GM04503 (cell line): ENCODE data around the gene PACSIN2.
A peak's percentile ranks its signal among the peaks of the same experiment; 100 is the strongest.

Experiments used
- DNase-seq: peaks from one replicate; pipeline ENCODE4 v3.0.0-alpha.2; 2012; ENCODE audit warnings: low read depth

PACSIN2 gene

DNA sequence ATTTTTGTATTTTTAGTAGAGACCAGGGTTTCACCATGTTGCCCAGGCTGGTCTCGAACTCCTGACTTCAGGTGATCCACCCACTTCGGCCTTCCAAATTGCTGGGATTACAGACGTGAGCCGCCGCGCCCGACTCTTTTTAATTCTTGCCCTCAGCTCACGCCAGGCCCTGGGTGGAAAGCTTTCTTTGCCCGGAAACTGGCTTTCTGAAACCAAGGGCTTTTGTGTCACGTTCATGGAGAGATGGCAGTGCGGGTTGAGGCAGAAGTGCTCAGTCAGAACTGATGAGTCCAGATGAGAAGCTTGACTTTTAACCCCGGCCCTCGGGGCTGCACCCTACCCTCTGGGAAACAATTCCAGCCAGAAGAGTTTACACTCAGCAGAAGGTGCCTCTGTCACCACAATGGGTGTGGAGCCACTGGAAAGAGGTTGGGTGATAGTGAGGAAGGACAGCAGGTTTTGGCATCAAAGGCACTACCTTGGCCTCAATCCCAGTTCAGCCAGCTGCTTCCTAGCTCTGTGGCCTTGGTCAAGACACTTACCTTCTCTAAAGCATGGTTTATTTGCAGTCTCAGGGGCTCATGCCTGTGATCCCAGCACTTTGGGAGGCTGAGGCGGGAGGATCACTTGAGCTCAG lies 157.0 kb downstream of the PACSIN2 start:
- DNase-seq: no peak

DNA sequence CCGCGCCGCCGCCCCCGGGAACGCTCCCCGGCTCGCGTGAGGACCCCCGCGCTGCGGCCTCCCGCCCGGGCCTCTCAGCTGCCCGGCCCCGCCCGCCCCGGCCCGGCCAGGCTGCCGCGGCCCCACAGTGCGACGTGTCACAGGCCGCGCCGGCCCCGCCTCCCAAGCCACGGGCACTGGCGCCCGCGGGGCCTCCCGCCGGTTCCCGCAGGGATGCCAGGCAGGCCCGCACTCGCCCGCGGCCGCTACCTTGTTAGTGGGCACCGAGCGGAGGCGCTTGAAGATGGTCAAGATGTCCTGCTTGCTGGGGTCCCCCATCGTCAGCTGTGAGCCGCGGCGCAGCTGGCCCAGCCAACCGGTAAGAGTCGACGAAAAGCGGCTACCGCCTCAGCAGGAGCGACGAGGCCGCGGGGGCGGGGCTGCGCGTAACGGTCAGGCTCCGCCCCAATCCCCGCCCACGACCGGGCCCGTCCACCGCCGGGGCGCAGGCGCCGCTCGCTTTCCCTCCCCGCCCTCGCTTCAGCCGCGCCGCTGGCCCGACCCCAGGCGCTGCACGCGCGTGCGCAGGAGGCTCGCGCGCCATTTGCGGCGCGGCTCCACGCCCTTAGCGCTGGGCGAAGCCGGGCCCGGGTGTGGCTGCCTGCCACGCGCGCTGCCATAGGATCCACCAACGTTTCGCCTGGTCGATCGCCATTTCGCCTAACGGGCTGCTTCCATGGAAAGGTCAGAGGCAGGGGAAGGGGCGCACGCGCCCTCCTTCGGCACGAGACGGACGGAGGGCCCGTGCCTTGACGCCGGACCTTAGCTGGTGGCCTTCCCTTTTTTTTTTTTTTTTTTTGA lies 157.9 kb downstream of the PACSIN2 start, which contains the start of gene ARFGAP3:
TSS of gene ARFGAP3 (minus strand) at position 409 of the 840 bp plus-strand sequence. CDS start at position 318, 91 bp downstream.
- peak; percentile 51 for DNase-seq

DNA sequence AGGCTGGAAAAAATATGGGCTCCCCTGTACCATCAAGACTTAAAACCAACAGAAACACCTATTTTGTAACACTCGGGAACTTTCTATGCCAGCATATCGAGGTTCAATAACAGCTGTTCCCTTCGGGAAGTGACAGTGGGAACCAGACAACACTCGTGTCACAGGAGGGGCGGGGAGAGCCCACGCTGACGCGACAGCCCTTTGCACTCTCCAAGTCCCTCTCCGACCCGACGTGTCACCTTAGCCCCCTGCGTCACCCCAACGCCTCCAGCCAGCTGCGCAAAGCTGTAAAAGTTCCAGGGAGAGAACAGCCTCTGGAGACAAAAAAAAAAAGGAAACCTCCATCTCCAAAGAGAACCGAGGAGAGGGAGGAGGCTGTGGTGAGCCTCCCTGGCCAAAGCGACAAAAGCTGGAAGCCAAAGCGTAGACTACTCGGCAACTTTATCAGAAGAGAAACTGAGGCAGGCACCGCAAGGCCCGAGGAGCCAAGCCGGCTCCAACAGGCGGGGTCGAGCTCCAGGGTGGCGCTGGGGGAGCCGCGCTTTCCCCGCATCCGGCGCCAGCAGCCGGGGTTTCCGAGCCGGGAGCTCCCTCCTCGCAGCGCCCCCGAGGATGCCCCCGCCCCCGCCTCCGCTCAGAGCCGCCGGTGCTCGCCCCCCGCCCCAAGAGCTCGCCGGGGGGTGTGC lies 158.6 kb downstream of the PACSIN2 start:
- DNase-seq: no peak

DNA sequence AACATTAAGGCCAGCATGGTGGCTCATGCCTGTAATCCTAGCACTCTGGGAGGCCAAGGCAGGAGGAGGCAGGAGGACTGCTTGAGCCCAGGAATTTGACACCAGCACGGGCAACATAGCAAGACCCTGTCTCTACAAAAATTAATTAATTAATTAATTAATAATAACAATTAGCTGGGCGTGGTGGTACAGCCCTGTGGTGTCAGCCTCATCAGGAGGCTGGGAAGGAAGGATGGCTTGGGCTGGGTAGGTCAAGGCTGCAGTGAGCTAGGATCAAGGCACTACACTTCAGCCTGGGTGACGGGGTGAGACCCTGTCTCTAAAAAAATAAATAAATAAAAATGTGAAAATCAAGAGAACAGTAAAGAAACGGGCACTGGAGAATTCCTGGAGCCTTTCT lies 159.2 kb downstream of the PACSIN2 start:
- no peak for DNase-seq

DNA sequence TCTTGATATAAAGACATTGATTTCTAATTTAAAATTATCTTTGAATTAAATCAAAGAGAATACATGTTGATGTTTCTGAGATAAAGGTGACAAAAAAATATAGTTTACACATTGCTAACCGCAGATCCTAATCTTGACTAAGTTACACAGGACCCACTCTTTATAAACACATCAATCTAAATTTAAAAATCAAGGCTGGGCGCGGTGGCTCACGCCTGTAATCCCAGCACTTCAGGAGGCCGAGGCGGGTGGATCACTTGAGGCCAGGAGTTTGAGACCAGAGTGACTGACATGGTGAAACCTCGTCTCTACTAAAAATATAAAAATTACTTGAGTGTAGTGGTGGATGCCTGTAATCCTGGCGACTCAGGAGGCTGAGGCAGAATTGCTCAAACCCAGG lies 159.7 kb downstream of the PACSIN2 start:
- no peak for DNase-seq

DNA sequence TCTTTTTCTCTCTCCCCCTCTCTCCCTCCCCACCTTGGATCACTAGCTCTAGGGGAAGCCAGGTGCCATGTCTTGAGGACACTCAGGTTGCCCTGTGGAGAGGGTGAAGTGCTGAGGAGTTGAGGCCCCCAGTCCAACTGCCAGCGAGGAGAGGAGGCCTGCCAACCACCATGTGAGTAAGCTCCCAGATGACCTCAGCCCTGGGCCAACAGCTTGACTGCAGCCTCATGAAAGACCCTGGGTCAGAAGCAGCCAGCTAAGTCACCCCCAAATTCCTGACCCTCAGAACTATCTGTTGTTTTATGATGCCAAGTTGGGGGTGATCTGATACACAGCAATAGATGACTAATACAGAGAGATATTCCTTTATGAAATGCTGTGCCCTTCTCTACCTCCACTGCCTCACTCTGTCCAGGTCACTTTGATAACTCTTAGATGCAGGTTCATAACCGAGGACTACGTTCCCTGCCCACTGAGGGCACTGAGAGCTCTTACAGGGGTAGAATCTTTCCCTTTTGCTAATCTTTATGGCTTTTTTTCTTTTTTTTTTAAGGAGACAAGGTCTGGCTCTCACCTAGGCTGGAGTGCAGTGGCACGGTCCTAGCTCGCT lies 165.9 kb downstream of the PACSIN2 start:
- no peak for DNase-seq

DNA sequence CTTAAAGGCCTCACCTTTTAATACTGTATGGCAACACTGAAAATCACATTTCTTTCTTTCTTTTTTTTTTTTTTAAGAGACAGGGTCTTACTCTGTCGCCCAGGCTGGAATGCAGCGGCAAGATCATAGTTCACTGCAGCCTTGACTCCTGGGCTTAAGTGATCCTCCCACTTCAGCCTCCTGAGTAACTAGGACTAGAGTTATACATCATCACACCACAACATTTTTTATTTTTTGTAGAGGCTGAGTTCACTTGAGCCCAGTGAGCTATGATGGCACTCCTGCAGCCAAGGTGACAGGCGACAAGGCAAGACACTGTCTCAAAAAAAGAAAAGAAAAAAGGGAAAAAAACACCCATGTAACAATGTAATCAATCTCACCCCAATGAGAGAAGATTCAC lies 167.8 kb downstream of the PACSIN2 start:
- no peak for DNase-seq

DNA sequence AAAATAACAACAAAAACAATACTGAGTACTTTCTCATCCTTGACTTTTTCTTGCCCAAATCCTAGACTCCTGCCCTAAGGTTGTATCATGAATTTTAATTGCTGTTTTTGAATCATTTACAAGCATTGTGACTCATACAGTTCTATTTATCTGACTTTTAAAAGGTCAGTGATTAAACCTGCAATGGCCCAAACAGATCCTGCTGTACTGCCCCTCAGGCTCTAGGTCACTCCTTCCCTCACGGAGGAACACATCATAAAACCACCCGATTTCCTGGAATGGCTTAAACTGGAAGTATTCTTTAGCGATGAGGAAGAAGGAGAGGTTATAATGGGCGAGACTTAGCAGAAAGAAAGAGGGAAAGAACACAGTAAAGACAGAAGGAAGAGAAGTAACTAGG lies 170.2 kb downstream of the PACSIN2 start:
- peak; percentile 24 for DNase-seq

DNA sequence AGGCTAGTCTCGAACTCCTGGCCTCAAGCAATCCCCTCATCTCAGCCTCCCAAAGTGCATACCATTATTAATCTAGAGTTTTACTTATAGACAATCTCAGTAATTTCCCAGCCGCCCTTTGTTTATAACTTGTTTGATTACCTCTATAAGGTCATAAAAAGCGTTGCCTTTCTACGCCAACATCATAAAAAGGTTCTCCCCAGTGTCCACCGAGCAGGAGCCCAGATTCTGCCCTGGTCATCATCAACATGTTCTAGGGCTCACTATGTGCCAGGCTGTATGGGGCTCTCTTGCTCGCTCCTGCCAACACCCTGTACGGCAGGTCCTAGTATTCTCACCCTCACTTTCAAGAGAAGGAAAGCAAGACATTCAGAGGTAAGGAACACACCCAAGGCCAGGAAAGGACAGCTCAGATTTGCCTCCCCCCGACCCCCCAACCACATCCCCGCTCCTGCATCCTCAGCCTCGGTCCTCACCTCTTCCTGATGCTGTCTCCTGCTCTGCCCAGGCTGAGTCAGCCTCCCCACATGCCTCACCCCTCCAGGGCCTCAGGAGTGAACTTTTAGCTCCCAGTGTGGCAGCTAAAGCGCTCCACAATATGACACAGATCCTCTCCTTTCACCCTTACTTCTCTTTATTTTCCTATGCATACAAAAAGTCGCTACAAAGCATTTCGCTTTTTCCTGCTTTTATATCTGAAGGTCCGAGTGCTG lies 172.1 kb downstream of the PACSIN2 start:
- no peak for DNase-seq

DNA sequence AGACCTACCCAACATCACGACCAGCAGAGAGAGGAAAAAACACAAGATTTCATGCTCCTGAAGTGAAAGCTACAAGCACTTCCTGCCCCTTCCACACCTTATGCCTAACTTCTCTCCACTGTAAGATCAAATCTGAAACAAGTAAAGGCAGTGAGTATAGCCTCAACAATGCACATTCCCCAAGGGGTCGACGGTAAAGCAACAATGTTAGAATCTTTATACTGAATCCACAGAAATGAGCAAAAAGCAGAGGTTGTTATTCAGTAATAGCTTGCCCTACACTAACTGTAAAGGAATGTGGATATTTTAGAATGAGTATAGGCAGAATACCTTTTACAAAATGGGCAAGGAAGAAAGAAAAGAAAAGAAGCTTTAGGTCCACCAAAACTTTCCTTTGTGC lies 173.5 kb downstream of the PACSIN2 start:
- DNase-seq: no peak

DNA sequence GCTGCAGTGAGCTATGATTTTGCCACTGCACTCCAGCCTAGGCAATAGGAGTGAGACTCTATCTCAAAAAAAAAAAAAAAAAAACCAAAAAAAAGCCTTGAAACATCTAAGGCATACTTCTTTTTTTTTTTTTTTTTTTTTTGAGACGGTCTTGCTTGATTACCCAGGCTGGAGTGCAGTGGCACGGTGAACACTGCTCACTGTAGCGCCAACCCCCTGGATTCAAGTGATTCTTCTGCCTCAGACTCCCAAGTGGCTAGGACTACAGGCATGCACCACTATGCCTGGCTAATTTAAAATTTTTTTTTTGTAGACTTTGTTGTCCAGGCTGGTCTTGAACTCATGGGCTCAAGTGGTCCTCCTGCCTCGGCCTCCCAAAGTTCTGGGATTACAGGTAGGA lies 177.4 kb downstream of the PACSIN2 start:
- DNase-seq: no peak

DNA sequence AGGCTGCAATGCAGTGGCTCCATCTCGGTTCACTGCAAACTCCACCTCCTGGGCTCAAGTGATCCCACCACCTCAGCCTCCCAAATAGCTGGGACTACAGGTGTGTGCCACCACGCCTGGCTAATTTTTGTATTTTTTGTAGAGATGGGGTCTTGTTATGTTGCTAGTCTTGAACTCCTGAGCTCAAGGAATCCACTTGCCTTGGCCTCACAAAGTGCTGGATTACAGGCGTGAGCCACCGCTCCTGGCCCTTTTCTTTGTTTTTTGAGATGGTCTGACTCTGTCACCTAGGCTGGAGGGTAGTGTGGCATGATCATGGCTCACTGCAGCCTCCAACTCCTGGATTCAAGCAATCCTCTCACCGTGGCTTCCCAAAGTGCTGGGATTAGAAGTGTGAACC lies 178.9 kb downstream of the PACSIN2 start:
- DNase-seq: no peak

DNA sequence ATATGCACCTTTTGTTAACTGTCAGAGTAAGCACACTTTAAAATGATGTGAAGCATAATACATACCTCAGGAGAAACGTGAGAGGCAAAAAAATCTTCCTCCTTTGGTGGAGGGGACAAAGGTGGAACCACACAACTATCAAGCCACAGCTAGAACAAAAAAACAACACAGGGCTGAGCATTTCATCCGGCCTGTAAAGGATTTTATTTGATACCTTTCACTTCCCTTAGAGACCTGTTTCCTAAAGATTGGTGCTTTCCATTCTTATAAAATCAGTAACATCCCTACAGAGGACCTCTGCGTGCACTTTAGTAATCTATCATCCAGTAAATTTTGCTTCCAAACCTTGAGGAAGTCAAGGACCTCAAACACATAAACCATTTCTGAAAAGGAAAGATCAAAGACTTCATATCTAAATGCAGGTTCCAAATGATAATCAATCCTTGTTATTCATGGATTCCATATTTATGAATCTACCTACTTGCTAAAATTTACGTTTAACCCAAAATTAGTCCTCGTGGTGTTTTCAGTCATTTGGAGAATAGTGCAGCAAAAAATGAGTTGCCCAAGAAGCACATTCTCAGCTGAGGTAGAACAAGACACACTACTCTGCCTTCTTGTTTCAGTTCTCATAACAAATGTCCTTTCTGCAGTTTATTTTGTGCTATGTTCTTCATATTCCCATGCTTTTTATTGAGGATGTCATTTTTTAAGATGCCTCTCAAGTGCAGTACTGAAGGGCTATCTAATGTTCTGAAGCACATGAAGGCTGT lies 180.6 kb downstream of the PACSIN2 start:
- no peak for DNase-seq

DNA sequence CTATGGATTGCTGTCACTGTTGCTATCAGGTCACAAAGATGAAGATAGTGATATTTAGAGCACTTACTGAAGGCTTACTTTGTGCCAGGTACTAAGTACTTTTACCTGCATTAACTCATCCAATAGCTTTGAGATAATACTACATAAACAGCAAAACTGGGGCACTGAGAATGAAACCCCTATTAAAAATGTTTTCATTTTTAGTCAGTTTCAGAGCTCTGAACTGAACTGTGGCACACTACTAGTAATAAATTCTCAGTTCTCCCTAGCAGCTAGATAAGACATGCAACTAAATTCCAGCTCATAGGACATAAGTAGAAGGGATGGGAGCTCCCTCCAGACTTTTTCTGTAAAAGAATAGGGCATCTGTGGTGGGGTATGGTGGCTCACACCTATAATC lies 181.8 kb downstream of the PACSIN2 start:
- no peak for DNase-seq

DNA sequence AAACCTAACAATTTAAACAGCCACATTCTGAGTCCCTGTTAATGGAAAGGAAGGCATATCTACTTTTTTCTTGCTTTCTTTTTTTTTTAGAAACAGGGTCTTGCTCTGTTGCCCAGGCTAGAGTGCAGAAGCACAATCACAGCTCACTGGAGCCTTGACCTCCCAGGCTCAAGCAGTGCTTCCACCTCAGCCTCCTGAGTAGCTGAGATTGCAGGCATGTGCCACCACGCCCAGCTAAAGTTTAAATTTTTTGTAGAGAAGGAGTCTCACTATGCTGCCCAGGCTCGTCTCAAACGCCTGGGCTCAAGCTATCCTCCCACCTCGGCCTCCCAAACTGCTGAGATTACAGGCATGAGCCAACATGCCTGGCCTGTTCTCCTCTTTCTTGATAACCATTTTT lies 183.2 kb downstream of the PACSIN2 start:
- no peak for DNase-seq

DNA sequence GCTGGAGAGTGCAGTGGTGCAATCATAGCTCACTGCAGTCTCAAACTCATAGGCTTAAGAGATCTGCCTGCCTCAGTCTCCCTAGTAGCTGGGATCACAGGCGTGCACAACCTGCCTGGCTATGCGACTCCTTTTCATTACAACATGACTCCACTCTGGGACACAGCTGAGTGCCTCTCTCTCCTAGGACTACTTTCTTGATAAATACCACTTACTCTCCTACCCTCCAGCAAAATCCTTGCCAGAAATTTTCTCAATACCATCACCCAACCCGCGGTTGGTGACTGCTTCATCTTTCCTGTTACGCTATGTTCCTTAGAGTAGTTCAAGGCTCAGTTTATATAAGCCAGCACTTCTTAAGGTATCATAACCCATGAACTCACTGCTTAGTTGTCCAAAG lies 184.8 kb downstream of the PACSIN2 start:
- no peak for DNase-seq

DNA sequence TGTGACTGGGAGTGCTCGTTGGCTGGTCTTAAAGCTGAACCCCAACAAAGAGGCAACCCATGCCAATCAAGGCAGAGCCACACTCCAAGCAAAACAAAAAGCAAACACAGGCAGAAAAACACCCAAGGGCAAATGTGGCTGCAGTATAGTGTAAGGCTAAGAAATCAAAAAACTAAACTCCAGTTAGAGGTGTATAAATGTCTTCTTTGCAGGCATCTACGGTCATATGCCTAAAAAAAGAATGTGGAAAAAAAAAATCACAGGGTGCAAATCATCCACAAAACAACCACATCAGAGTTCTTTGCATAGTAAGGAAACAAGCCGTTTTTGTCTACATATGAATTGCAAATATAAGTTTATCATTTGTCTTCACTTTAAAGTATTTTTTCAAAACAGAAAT lies 185.6 kb downstream of the PACSIN2 start:
- DNase-seq: no peak

DNA sequence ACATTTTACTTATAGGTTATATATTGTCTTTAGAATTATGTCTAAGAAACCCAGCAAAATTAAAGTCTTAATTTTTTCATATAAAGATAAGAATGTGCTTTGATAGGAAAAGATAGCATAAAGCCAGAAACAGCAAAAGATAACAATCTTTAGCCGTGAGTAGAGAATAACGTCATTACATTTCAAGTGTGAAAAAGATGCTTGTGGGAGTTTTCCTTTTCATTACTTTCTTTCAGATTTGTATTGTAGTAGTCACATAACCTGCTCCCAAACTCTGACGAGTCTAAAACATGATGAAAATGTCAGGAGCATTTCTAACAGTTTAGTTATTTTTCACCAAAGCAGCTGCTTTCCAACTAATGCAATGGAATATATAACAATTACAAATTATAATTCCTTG lies 189.2 kb downstream of the PACSIN2 start:
- no peak for DNase-seq

DNA sequence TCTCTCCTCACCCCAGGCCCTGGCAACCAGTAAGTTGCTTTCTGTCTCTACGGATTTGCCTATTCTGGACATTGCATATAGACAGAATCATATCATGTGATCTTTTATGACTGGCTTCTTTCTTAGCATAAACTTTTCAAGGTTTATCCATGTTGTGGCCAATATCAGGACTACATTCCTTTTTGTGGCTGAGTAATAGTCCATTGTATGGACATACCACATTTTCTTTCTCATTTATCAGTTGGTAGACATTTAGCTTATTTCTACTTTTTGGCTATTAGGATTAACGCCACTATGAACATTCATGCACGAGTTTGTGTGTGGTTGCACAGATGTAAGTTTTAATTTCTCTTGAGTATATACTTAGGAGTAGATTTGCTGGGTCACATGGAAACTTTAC lies 193.6 kb downstream of the PACSIN2 start:
- DNase-seq: no peak

DNA sequence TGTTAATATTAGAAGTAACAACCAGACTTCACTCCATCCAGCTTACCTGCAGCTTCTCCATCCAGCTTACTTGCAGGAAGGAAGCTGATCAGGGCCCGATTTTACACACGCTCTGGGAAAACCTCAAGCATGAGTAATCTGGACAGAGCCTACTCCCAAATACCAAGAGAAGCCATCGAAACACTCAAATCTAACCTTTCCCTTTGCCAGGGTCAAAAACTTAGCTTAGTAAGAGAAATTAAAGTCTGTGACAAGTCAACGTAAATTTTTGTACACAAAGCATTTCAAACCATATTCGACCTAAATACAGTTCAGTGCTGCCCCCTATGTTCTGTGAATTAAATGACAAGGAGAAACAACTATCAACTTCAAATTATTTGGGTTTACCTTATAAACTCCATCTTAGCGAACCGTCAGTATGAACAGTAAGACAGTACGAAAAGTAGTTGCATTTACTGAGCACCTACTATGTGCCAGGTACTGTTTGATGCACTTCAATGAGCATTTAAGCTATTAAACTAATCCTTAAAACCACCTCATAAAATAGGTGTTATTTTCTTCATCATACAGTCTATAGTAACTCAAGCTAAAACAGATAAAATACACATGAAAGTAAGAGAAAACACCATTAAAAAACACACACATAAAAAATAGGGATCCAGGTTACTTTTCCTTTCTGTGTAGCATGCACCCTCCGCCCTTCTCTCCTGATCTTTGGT lies 194.7 kb downstream of the PACSIN2 start:
- peak; percentile 64 for DNase-seq
